Measurements from ENCODE around the gene KLHL29. TPM values are rescaled to one million over a fixed set of nuclear protein-coding genes. Genes with fewer than 3 reads are reported as not detected.

The KLHL29 gene
- total RNA-seq, 1 experiment from 2014 or later, result 43.1 TPM

- peak; percentile 40 for DNase-seq (ENCODE audit: unreplicated experiment)
- intact Hi-C loops (cut with micrococcal nuclease), result loop anchor here (10.0 kb wide), 2 partner anchors 182 to 882 kb away; partner anchors contain the start of gene KLHL29
- ChIA-PET POLR2A (no interaction called here), CTCF (interaction anchor here (0.7 kb wide), 2 partner anchors 203 to 236 kb away, joined by 4 read pairs; no protein-coding TSS in a partner anchor)
- H3K4me3 Mint-ChIP-seq (ENCODE audit: unreplicated experiment), result no peak overlapping the region
- peak; percentile 20 for TF ChIP-seq CTCF (IDR thresholded peaks at IDR 0.05; ENCODE audit: unreplicated experiment)
- BruUV-seq (replicated peaks), result no TSS peak
- H3K27ac Mint-ChIP-seq (ENCODE audit: low read depth, unreplicated experiment), result no peak overlapping the region
- H3K9me3 Mint-ChIP-seq (ENCODE audit: unreplicated experiment), result no peaks in the 10 kb centered on the region
- H3K36me3 Mint-ChIP-seq (ENCODE audit: insufficient read depth, unreplicated experiment), result no peaks in the 10 kb centered on the region
- H3K4me1 Mint-ChIP-seq (ENCODE audit: insufficient read depth, unreplicated experiment), result peaks cover 16% of the 10 kb centered on the region
- no peaks in the 10 kb centered on the region for H3K27me3 Mint-ChIP-seq (ENCODE audit: insufficient read depth, unreplicated experiment)
Measured at GRCh38 chr2:23566241-23567142, 181.5 kb downstream of the KLHL29 start.

DNA sequence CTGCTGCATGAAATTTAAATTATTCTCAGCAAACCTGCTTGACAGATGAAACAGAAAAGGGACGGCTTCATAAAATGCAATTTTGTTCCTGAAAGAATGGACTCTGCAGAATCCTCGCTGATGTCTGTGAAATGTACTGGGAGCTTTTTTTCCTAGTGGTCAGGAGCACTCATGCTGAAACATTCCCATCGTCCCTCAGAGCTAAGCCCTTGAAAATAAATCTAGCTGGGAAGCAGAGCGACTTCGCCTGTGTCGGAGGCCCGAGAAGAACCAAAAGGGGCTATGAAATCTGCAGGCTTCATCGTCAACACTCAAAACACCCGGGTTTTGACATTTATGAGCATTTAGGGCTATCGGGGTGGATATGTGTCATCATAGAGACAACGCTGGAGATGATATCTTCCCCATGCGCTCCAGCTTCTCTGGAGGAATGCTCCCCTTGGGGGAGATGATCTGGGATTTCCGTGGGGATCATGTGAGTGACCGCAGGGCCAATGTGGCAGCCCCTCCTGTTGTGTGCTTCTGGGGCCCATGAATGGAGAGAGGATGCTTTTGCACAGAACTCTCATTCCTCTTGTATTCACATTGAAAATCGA, 182.3 kb downstream of the KLHL29 start:
- Mint-ChIP-seq H3K9me3 (ENCODE audit: unreplicated experiment) (no peaks in the 10 kb centered on the region), H3K36me3 (ENCODE audit: insufficient read depth, unreplicated experiment) (no peaks in the 10 kb centered on the region), H3K27ac (ENCODE audit: low read depth, unreplicated experiment) (no peak overlapping the region), H3K4me3 (ENCODE audit: unreplicated experiment) (no peak overlapping the region), H3K27me3 (ENCODE audit: insufficient read depth, unreplicated experiment) (no peaks in the 10 kb centered on the region), H3K4me1 (ENCODE audit: insufficient read depth, unreplicated experiment) (peaks cover 16% of the 10 kb centered on the region)
- DNase-seq (ENCODE audit: unreplicated experiment), result no peak
- CTCF ChIA-PET, result interaction anchor here (0.5 kb wide), 1 partner anchor 20 kb away, joined by 3 read pairs; no protein-coding TSS in a partner anchor
- TF ChIP-seq CTCF (IDR thresholded peaks at IDR 0.05; ENCODE audit: unreplicated experiment), result no peak
- intact Hi-C loops (cut with micrococcal nuclease), result loop anchor here (10.0 kb wide), 2 partner anchors 182 to 882 kb away; partner anchors contain the start of gene KLHL29
- no TSS peak for BruUV-seq (replicated peaks)
- POLR2A ChIA-PET, result no interaction called here

DNA sequence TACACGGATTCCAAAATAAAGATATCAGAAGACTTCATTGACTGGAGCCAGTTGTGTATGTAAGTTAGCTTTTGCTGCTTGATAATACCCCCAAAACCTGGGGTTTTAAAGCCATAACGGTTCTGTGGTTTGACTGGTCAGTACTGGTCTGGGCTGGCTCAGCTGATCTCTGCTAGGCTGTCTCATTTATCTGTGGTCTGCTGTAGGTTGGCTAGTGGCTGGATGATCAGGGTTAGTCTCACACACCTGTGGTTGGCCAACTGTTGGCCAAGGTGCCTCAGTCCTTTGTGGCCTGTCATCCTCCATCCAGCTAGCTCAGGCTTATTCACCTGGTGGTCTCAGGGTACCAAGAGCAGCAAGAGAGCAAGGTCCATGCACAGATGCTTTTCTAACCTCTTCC, 183.2 kb downstream of the KLHL29 start:
- ChIA-PET POLR2A (interaction anchor here (0.7 kb wide), 1 partner anchor 87 kb away, joined by 3 read pairs; no protein-coding TSS in a partner anchor), CTCF (no interaction called here)
- no peak overlapping the region for H3K27ac Mint-ChIP-seq (ENCODE audit: low read depth, unreplicated experiment)
- BruUV-seq (replicated peaks), result no TSS peak
- no peaks in the 10 kb centered on the region for H3K27me3 Mint-ChIP-seq (ENCODE audit: insufficient read depth, unreplicated experiment)
- intact Hi-C loops (cut with micrococcal nuclease), result loop anchor here (10.0 kb wide), 2 partner anchors 183 to 883 kb away; partner anchors contain the start of gene KLHL29
- DNase-seq (ENCODE audit: unreplicated experiment), result no peak
- H3K4me1 Mint-ChIP-seq (ENCODE audit: insufficient read depth, unreplicated experiment), result peaks cover 16% of the 10 kb centered on the region
- no peaks in the 10 kb centered on the region for H3K9me3 Mint-ChIP-seq (ENCODE audit: unreplicated experiment)
- H3K36me3 Mint-ChIP-seq (ENCODE audit: insufficient read depth, unreplicated experiment), result no peaks in the 10 kb centered on the region
- no peak overlapping the region for H3K4me3 Mint-ChIP-seq (ENCODE audit: unreplicated experiment)
- TF ChIP-seq CTCF (IDR thresholded peaks at IDR 0.05; ENCODE audit: unreplicated experiment), result no peak

GRCh38 chr2:23568626-23569190, 183.7 kb downstream of the KLHL29 start:
- no peak for TF ChIP-seq CTCF (IDR thresholded peaks at IDR 0.05; ENCODE audit: unreplicated experiment)
- H3K9me3 Mint-ChIP-seq (ENCODE audit: unreplicated experiment), result no peaks in the 10 kb centered on the region
- no peaks in the 10 kb centered on the region for H3K36me3 Mint-ChIP-seq (ENCODE audit: insufficient read depth, unreplicated experiment)
- DNase-seq (ENCODE audit: unreplicated experiment), result no peak
- H3K27ac Mint-ChIP-seq (ENCODE audit: low read depth, unreplicated experiment), result no peak overlapping the region
- H3K27me3 Mint-ChIP-seq (ENCODE audit: insufficient read depth, unreplicated experiment), result no peaks in the 10 kb centered on the region
- intact Hi-C loops (cut with micrococcal nuclease), result loop anchor here (10.0 kb wide), 2 partner anchors 184 to 884 kb away; partner anchors contain the start of gene KLHL29
- no TSS peak for BruUV-seq (replicated peaks)
- ChIA-PET POLR2A (interaction anchor here (0.7 kb wide), 1 partner anchor 88 kb away, joined by 3 read pairs; no protein-coding TSS in a partner anchor), CTCF (no interaction called here)
- peaks cover 12% of the 10 kb centered on the region for H3K4me1 Mint-ChIP-seq (ENCODE audit: insufficient read depth, unreplicated experiment)
- no peak overlapping the region for H3K4me3 Mint-ChIP-seq (ENCODE audit: unreplicated experiment)
